Loucy (cell line): Measurements from ENCODE around the gene NPC1L1.

Experiments used
- H2AFZ ChIP-seq: fragments of 200-600 bp; sonication (generic); 2 replicates; pipeline ENCODE4 v1.6.0; 2016; ENCODE audit warnings: antibody characterized with exemption, mild to moderate bottlenecking, low read length, moderate library complexity
- H3F3A ChIP-seq: fragments of 200-600 bp; 2 replicates; pipeline ENCODE4 v1.6.0; 2016; ENCODE audit warnings: antibody characterized with exemption, low read depth, mild to moderate bottlenecking
- H3K27me3 ChIP-seq: fragments of 200-600 bp; sonication (generic); 2 replicates; pipeline ENCODE4 v1.6.1; 2014; ENCODE audit warnings: low read length, mild to moderate bottlenecking; ENCODE audit not compliant: insufficient read depth, poor library complexity, severe bottlenecking
- H3K36me3 ChIP-seq: fragments of 200-600 bp; sonication (generic); 2 replicates; pipeline ENCODE4 v1.6.1; 2016; ENCODE audit warnings: low read length; ENCODE audit not compliant: insufficient read depth
- H3K4me1 ChIP-seq: fragments of 200-600 bp; sonication (generic); 2 replicates; pipeline ENCODE4 v1.5.1; 2014; ENCODE audit warnings: low read length, mild to moderate bottlenecking; ENCODE audit not compliant: insufficient read depth, poor library complexity, severe bottlenecking
- H3K4me2 ChIP-seq: fragments of 200-600 bp; sonication (generic); 2 replicates; pipeline ENCODE4 v1.6.0; 2014; ENCODE audit warnings: antibody characterized with exemption, low read length, low read depth, mild to moderate bottlenecking; ENCODE audit not compliant: poor library complexity, severe bottlenecking
- H3K4me3 ChIP-seq: fragments of 200-600 bp; sonication (generic); 2 replicates; pipeline ENCODE4 v1.5.1; 2014; ENCODE audit warnings: low read length, mild to moderate bottlenecking, mixed read lengths; ENCODE audit not compliant: poor library complexity, severe bottlenecking
- H3K79me2 ChIP-seq: fragments of 200-600 bp; sonication (generic); 2 replicates; pipeline ENCODE4 v1.6.1; 2014; ENCODE audit warnings: low read length; ENCODE audit not compliant: insufficient read depth
- H3K9ac ChIP-seq: fragments of 200-600 bp; sonication (generic); 2 replicates; pipeline ENCODE4 v1.6.0; 2014; ENCODE audit warnings: mild to moderate bottlenecking, low read depth, low read length, moderate library complexity; ENCODE audit not compliant: poor library complexity, severe bottlenecking
- H3K9me2 ChIP-seq: fragments of 200-600 bp; sonication (generic); replicated peaks from 2 replicates; pipeline ENCODE4 v1.6.1; 2016; ENCODE audit warnings: low read depth, low read length, mixed read lengths
- H3K9me3 ChIP-seq: fragments of 200-600 bp; sonication (generic); 2 replicates; pipeline ENCODE4 v1.6.1; 2014; ENCODE audit warnings: mild to moderate bottlenecking, antibody characterized with exemption, low read length, low read depth; ENCODE audit not compliant: insufficient read depth
- H4K20me1 ChIP-seq: fragments of 200-600 bp; sonication (generic); 2 replicates; pipeline ENCODE4 v1.6.0; 2014; ENCODE audit warnings: antibody characterized with exemption, low read length, mild to moderate bottlenecking; ENCODE audit not compliant: insufficient read depth, poor library complexity, severe bottlenecking
- CTCF ChIP-seq: fragments of 200-600 bp; sonication (generic); conservative IDR thresholded peaks from 2 replicates; pipeline ENCODE4 v1.5.1; 2014; ENCODE audit warnings: mild to moderate bottlenecking, antibody characterized with exemption, low read length
- EZH2phosphoT487 ChIP-seq: fragments of 200-600 bp; IDR thresholded peaks from 2 replicates; pipeline ENCODE4 v1.6.1; 2018; ENCODE audit warnings: antibody characterized with exemption, mild to moderate bottlenecking, moderate library complexity, borderline replicate concordance

Gene NPC1L1

GRCh38 chr7:44536090-44536489, 5.0 kb downstream of the NPC1L1 start:
- no peak overlapping the region for H3K9ac ChIP-seq
- no peak overlapping the region for H3K4me2 ChIP-seq
- H3K27me3 ChIP-seq, result no peaks in the 10 kb centered on the region
- no peak overlapping the region for H3K4me3 ChIP-seq
- H3K4me1 ChIP-seq, result no peaks in the 10 kb centered on the region
- H4K20me1 ChIP-seq, result no peaks in the 10 kb centered on the region
- TF ChIP-seq CTCF, result no peak
- TF ChIP-seq EZH2phosphoT487, result no peak
- H3F3A ChIP-seq, result no peaks in the 10 kb centered on the region
- H2AFZ ChIP-seq, result no peak overlapping the region
- H3K36me3 ChIP-seq, result no peaks in the 10 kb centered on the region
- H3K9me2 ChIP-seq, result no peaks in the 10 kb centered on the region
- no peaks in the 10 kb centered on the region for H3K79me2 ChIP-seq
- H3K9me3 ChIP-seq, result no peaks in the 10 kb centered on the region

DNA sequence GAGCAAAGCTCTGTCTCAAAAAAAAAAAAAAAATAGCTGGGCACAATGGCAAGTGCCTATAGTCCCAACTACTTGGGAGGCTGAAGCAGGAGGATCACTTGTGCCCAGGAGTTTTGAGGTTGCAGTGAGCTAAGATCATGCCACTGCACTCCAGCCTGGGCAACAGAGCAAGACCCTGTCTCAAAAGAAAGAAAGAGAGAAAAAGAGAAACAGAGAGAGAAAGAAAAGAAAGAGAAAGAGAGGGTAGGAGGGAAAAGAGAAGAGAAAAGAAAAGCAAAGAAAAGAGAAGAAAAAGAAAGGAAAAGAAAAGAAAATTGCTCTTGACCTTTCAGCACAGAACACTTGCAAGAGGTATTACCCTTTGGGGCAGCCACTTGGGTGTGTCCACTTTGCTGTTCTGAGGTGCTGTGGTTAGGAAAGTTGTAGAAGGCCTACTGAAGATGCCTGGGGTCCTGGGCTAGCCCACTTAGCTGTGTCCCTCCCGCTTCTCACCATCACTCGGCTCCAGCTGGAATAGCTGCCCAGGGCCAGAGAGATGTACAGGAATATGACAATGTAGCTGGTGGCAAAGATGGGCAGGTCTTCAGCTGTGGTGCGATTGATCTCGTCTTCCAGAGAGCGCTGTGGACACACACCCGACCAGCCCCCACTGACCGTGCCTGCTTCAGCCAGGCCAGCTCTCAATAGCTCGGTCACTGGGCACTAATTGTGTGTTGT, 5.6 kb downstream of the NPC1L1 start:
- Histone ChIP-seq H2AFZ (no peak overlapping the region), H3K27me3 (no peaks in the 10 kb centered on the region), H3K4me1 (no peaks in the 10 kb centered on the region), H3K9me3 (no peaks in the 10 kb centered on the region), H4K20me1 (no peaks in the 10 kb centered on the region), H3K4me3 (no peak overlapping the region), H3F3A (no peaks in the 10 kb centered on the region), H3K4me2 (no peak overlapping the region), H3K9me2 (no peaks in the 10 kb centered on the region), H3K36me3 (no peaks in the 10 kb centered on the region), H3K9ac (no peak overlapping the region), H3K79me2 (no peaks in the 10 kb centered on the region)
- TF ChIP-seq EZH2phosphoT487 (no peak), CTCF (no peak)

GRCh38 chr7:44534501-44534900, 6.6 kb downstream of the NPC1L1 start:
- H3K9me2 ChIP-seq, result no peaks in the 10 kb centered on the region
- H3K27me3 ChIP-seq, result no peaks in the 10 kb centered on the region
- H3K4me2 ChIP-seq, result no peak overlapping the region
- no peaks in the 10 kb centered on the region for H3K9me3 ChIP-seq
- H3K4me1 ChIP-seq, result no peaks in the 10 kb centered on the region
- no peaks in the 10 kb centered on the region for H3K36me3 ChIP-seq
- H4K20me1 ChIP-seq, result no peaks in the 10 kb centered on the region
- H2AFZ ChIP-seq, result no peak overlapping the region
- H3K79me2 ChIP-seq, result no peaks in the 10 kb centered on the region
- H3F3A ChIP-seq, result no peaks in the 10 kb centered on the region
- no peak overlapping the region for H3K9ac ChIP-seq
- H3K4me3 ChIP-seq, result no peak overlapping the region
- TF ChIP-seq EZH2phosphoT487, result no peak
- TF ChIP-seq CTCF, result peak; percentile 82
